Measurements from ENCODE around the gene ENO2. TPM values are rescaled to one million over a fixed set of nuclear protein-coding genes. Genes with fewer than 3 reads are reported as not detected.

The ENO2 gene
- total RNA-seq, 1 experiment from 2014 or later, result 166 TPM

GRCh38 chr12:6959058-6959804, 44.9 kb downstream of the ENO2 start:
- H3K27ac ChIP-seq (ENCODE audit: insufficient read length, low read depth, low read length), result no peak overlapping the region
- H3K23me2 ChIP-seq (ENCODE audit: insufficient read length, low read depth, low read length, poor library complexity, severe bottlenecking), result peaks cover 17% of the 10 kb centered on the region
- H2AFZ ChIP-seq (ENCODE audit: low read length), result no peak overlapping the region
- H3K4me3 Mint-ChIP-seq, result no peak overlapping the region; a peak in 1 of 5 replicates
- WGBS (ENCODE audit: extremely low coverage, insufficient read length, low lambda C conversion rate), result no CpG with 5 or more reads among the region's 24 CpGs
- H3T11ph ChIP-seq (ENCODE audit: low read length), result no peak overlapping the region
- H3K14ac ChIP-seq (ENCODE audit: insufficient read depth, low read length), result no peak overlapping the region
- H2BK5ac ChIP-seq (ENCODE audit: insufficient read length, low read length), result no peak overlapping the region
- no peak overlapping the region for H3K4ac ChIP-seq (ENCODE audit: low read depth, low read length)
- TF ChIP-seq CTCF (conservative IDR thresholded peaks at IDR 0.05), result no peak
- H3K27me3 Mint-ChIP-seq (ENCODE audit: low read depth), result no peaks in the 10 kb centered on the region; the same call in 1 of the 2 replicates
- no peaks in the 10 kb centered on the region for H3K79me1 ChIP-seq (ENCODE audit: insufficient read depth, low read depth, low read length, poor library complexity, severe bottlenecking)
- no peak overlapping the region for H2BK120ac ChIP-seq (ENCODE audit: low read depth, low read length, poor library complexity, severe bottlenecking)
- H3K36me3 Mint-ChIP-seq (ENCODE audit: insufficient read depth in 1 of 3, low read depth in 3 of 3), result peaks cover 0 to 9% (median 0%) of the 10 kb centered on the region in 3 experiments; a peak in 4 of 7 replicates
- no peak overlapping the region for H3K18ac ChIP-seq (ENCODE audit: insufficient read length, low read depth, low read length)
- DNase-seq, result no peak
- H4K5ac ChIP-seq (ENCODE audit: insufficient read length, low read depth, low read length), result no peak overlapping the region
- H2AK5ac ChIP-seq (ENCODE audit: insufficient read length, low read length), result no peak overlapping the region
- H3K4me1 ChIP-seq (ENCODE audit: insufficient read depth, low read length), result peaks cover 6% of the 10 kb centered on the region; the same call in 1 of the 2 replicates
- no peak overlapping the region for H3K23ac ChIP-seq (ENCODE audit: insufficient read length, low read depth, low read length)
- no peaks in the 10 kb centered on the region for H3K9me3 Mint-ChIP-seq
- H3K9me3 ChIP-seq (ENCODE audit: control insufficient read depth, low read depth, low read length), result no peaks in the 10 kb centered on the region
- H2BK20ac ChIP-seq (ENCODE audit: low read depth, low read length, poor library complexity, severe bottlenecking), result no peak overlapping the region
- no peak overlapping the region for H2BK15ac ChIP-seq (ENCODE audit: low read depth, low read length)
- no peak overlapping the region for H3K56ac ChIP-seq (ENCODE audit: insufficient read length, low read depth, low read length)
- H4K8ac ChIP-seq (replicated peaks; ENCODE audit: insufficient read length, low read depth, low read length), result no peak overlapping the region
- no peaks in the 10 kb centered on the region for H4K20me1 ChIP-seq (ENCODE audit: control insufficient read depth, insufficient read depth, insufficient read length)
- H3K27me3 ChIP-seq (ENCODE audit: insufficient read depth, low read length), result no peaks in the 10 kb centered on the region
- no peak overlapping the region for H3K4me2 ChIP-seq (ENCODE audit: insufficient read depth, insufficient read length, low read length)
- H2BK12ac ChIP-seq (ENCODE audit: insufficient read length, low read depth, low read length), result no peak overlapping the region
- peak overlapping the region in 1 of 3 experiments; percentile 83; a peak in 3 of 7 replicates for H3K27ac Mint-ChIP-seq
- peaks cover 30 to 44% of the 10 kb centered on the region in 2 experiments for H3K4me1 Mint-ChIP-seq
- H3K9ac ChIP-seq (ENCODE audit: extremely low read depth, insufficient read length, low read length), result no peak overlapping the region
- no peaks in the 10 kb centered on the region; the same call in 1 of the 2 replicates for H3K79me2 ChIP-seq (ENCODE audit: insufficient read depth, low read length)
- H4K91ac ChIP-seq (ENCODE audit: insufficient read length, low read depth, low read length), result no peak overlapping the region

All from H9 (cell line).